DND-41 (cell line): ENCODE data around the gene SWAP70.

Experiments used
- ATAC-seq: fragments of 200-7000 bp; cut with Tn5 transposase; 3 replicates; pipeline ENCODE4 v1.9.1; 2021; ENCODE audit warnings: low read depth; ENCODE audit not compliant: insufficient read depth
- DNase-seq: peaks from one replicate; pipeline ENCODE4 v3.0.0-alpha.2; 2020
- H2AFZ ChIP-seq: 2 replicates; pipeline ENCODE4 v1.6.0; 2012; ENCODE audit warnings: low read depth, low read length
- H3K27ac ChIP-seq: 2 replicates; pipeline ENCODE4 v1.5.1; 2012; ENCODE audit warnings: low read length, inconsistent platforms
- H3K27me3 ChIP-seq: fragments of 200-600 bp; sonication (generic); 2 replicates; pipeline ENCODE4 v1.6.0; 2012; ENCODE audit warnings: low read length, mild to moderate bottlenecking, inconsistent platforms; ENCODE audit not compliant: insufficient read depth, poor library complexity
- H3K36me3 ChIP-seq: 2 replicates; pipeline ENCODE4 v1.5.1; 2012; ENCODE audit warnings: low read length, inconsistent platforms; ENCODE audit not compliant: insufficient read depth
- H3K4me1 ChIP-seq: 2 replicates; pipeline ENCODE4 v1.5.1; 2012; ENCODE audit warnings: mild to moderate bottlenecking, low read length; ENCODE audit not compliant: insufficient read depth
- H3K4me2 ChIP-seq: 2 replicates; pipeline ENCODE4 v1.6.0; 2012; ENCODE audit warnings: mild to moderate bottlenecking, moderate library complexity, low read length, inconsistent platforms; ENCODE audit not compliant: insufficient read depth
- H3K4me3 ChIP-seq, 2 experiments: fragments of 200-600 bp in 1 of 2; shearing (Covaris generic) in 1 of 2; 2 replicates each; pipeline ENCODE4 v1.5.1; 2012 to 2016; ENCODE audit warnings: inconsistent platforms in 2 of 2, low read length in 2 of 2, mild to moderate bottlenecking in 2 of 2, low read depth in 1 of 2, moderate library complexity in 1 of 2
- H3K79me2 ChIP-seq: 2 replicates; pipeline ENCODE4 v1.6.0; 2012; ENCODE audit warnings: low read length, inconsistent platforms; ENCODE audit not compliant: insufficient read depth
- H3K9ac ChIP-seq: 2 replicates; pipeline ENCODE4 v1.6.0; 2012; ENCODE audit warnings: low read depth, mild to moderate bottlenecking, inconsistent platforms, low read length, moderate library complexity
- H3K9me3 ChIP-seq: 2 replicates; pipeline ENCODE4 v1.5.1; 2012; ENCODE audit warnings: low read length, moderate library complexity, mild to moderate bottlenecking, inconsistent platforms; ENCODE audit not compliant: insufficient read depth, severe bottlenecking
- H4K20me1 ChIP-seq: 2 replicates; pipeline ENCODE4 v1.6.0; 2012; ENCODE audit warnings: low read length; ENCODE audit not compliant: insufficient read depth
- CTCF ChIP-seq: IDR thresholded peaks from 2 replicates; pipeline ENCODE4 v1.5.1; 2012; ENCODE audit warnings: borderline replicate concordance, low read length, moderate library complexity, mild to moderate bottlenecking; ENCODE audit not compliant: poor library complexity, severe bottlenecking; ENCODE audit errors: extremely low read depth
- EZH2 ChIP-seq: IDR thresholded peaks from 3 replicates; pipeline ENCODE4 v1.6.1; 2012; ENCODE audit warnings: borderline replicate concordance, low read depth, mild to moderate bottlenecking, moderate library complexity, low read length, inconsistent platforms; ENCODE audit not compliant: severe bottlenecking

SWAP70 gene

GRCh38 chr11:9687711-9688477 is 24.0 kb downstream of the SWAP70 start:
- peaks cover 18% of the 10 kb centered on the region for H3K27me3 ChIP-seq
- H3K4me1 ChIP-seq = no peaks in the 10 kb centered on the region
- no peak overlapping the region for H3K27ac ChIP-seq
- H3K9me3 ChIP-seq = no peaks in the 10 kb centered on the region
- H2AFZ ChIP-seq = no peak overlapping the region
- H4K20me1 ChIP-seq = no peaks in the 10 kb centered on the region
- H3K9ac ChIP-seq = no peak overlapping the region
- ATAC-seq (no peak), DNase-seq (no peak)
- H3K4me3 ChIP-seq = no peak overlapping the region
- H3K79me2 ChIP-seq = no peaks in the 10 kb centered on the region
- H3K4me2 ChIP-seq = no peak overlapping the region
- TF ChIP-seq EZH2 = no peak
- no peak for TF ChIP-seq CTCF
- no peaks in the 10 kb centered on the region for H3K36me3 ChIP-seq

GRCh38 chr11:9688716-9689511 is 25.0 kb downstream of the SWAP70 start:
- H3K9me3 ChIP-seq = no peaks in the 10 kb centered on the region
- peaks cover 19% of the 10 kb centered on the region for H3K27me3 ChIP-seq
- no peaks in the 10 kb centered on the region for H3K4me1 ChIP-seq
- H3K27ac ChIP-seq = no peak overlapping the region
- no peak overlapping the region for H3K4me3 ChIP-seq
- TF ChIP-seq CTCF = no peak
- TF ChIP-seq EZH2 = no peak
- H3K79me2 ChIP-seq = no peaks in the 10 kb centered on the region
- DNase-seq (no peak), ATAC-seq (no peak)
- no peaks in the 10 kb centered on the region for H4K20me1 ChIP-seq
- no peaks in the 10 kb centered on the region for H3K36me3 ChIP-seq
- H2AFZ ChIP-seq = no peak overlapping the region
- no peak overlapping the region for H3K9ac ChIP-seq
- no peak overlapping the region for H3K4me2 ChIP-seq

- Histone ChIP-seq H3K9me3 (no peaks in the 10 kb centered on the region), H3K4me2 (no peak overlapping the region), H3K9ac (no peak overlapping the region), H3K27me3 (peaks cover 19% of the 10 kb centered on the region), H4K20me1 (no peaks in the 10 kb centered on the region), H3K79me2 (no peaks in the 10 kb centered on the region), H3K36me3 (no peaks in the 10 kb centered on the region), H3K27ac (no peak overlapping the region), H3K4me1 (no peaks in the 10 kb centered on the region), H2AFZ (no peak overlapping the region), H3K4me3 (no peak overlapping the region)
- DNase-seq (no peak), ATAC-seq (no peak)
- TF ChIP-seq EZH2 (no peak), CTCF (no peak)
Observed at GRCh38 chr11:9689721-9690120, 25.8 kb downstream of the SWAP70 start.
